Ammon's horn (tissue), 1 donor: ENCODE measurements around the gene NLRP7.
A peak's percentile ranks its signal among the peaks of the same experiment; 100 is the strongest.
"Not testable (repeated sequence)": the region's sequence is repeated elsewhere in the genome, so short reads cannot be mapped to it uniquely, and the experiment has no call there.

Experiments
- DNase-seq: peaks from one replicate; pipeline ENCODE4 v3.0.0-alpha.2; 2016; ENCODE audit warnings: low spot score

The NLRP7 gene

DNA sequence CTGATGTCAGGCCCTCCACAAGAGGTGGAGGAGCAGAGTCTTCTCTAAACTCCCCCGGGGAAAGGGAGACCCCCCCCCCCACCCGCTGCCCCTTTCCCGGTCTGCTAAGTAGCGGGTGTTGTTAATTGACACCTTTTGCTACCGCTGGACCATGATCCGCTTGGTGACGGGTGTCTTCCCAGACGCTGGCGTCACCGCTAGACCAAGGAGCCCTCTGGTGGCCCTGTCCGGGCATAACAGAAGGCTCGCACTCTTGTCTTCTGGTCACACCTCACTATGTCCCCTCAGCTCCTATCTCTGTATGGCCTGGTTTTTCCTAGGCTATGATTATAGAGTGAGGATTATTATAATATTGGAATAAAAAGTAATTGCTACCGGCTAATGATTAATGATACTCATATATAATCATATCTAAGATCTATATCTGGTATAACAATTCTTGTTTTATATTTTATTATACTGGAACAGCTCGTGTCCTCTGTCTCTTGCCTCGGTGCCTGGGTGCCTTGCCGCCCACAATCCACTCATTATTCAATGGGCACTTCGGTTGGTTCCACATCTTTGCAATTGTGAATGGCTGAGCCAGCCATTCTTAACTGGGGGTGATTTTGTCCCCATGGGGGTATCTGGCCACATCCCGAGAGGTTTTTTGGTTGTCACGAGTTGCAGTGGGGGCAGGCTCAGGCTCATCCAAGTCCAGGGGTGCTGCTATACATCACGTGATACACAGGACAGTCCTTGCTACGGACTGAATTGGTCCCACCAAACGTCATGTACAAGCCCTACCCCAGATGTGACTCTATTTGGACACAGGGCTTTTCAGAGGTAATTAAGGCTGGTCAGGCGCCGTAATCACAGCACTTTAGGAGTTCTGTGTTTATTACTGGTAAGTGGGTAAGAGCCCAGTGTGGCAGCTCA lies 27.4 kb downstream of the NLRP7 start:
- not testable (repeated sequence) for DNase-seq

GRCh38 chr19:54918499-54918898 lies 28.8 kb downstream of the NLRP7 start:
- no peak for DNase-seq

DNA sequence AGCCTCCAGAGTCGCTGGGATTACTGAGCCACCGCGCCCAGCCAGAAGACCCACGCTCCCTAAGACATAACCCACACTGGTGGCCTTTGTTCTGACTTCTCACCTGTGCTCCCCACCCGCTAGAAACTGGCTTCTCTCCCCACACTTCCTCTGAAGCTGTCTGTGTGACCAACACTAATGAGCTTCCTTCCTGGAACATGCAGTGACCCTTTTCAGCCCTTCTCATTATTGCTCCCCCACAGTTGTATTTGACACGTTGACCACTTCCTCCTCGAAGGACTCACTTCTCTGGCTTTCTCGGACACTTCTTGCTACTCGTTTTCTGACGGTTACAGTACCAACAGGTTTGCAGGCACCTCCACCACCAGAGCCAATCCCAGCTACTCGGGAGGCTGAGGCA lies 30.5 kb downstream of the NLRP7 start:
- peak; percentile 7 for DNase-seq

DNA sequence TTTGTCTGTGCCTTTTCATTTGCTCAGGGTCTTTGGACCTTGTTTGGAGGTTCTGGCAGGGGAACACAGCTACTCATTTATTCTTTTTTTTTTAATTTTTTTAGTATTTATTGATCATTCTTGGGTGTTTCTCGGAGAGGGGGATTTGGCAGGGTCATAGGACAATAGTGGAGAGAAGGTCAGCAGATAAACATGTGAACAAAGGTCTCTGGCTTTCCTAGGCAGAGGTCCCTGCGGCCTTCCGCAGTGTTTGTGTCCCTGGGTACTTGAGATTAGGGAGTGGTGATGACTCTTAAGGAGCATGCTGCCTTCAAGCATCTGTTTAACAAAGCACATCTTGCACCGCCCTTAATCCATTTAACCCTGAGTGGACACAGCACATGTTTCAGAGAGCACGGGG lies 39.4 kb downstream of the NLRP7 start:
- DNase-seq: not testable (repeated sequence)

GRCh38 chr19:54906819-54907218 lies 40.5 kb downstream of the NLRP7 start:
- DNase-seq: no peak

- no peak for DNase-seq
Measured at GRCh38 chr19:54905803-54906511, 41.4 kb downstream of the NLRP7 start, which contains the start of gene NCR1. Gene NCR1 (plus strand): TSS chr19:54906148. CDS start chr19:54906188, 40 bp downstream.

DNA sequence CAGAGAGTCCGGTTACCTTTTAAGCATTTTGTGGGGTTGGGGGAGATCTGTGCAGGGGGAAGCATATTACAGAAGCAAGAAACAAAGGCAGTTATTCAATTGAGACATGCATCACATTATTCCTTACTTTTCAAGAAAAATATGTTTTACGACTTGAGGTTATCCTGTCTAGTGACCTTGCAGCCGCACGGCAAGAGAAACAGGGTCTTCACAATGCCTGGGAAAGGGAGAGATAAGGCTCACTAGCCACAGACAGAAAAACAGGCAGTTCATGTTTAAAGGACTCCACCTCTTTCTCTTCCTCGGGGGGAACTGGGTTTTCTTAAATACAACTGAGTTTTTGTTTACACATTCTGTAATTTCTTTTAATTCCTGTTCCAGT lies 41.9 kb downstream of the NLRP7 start:
- no peak for DNase-seq

DNA sequence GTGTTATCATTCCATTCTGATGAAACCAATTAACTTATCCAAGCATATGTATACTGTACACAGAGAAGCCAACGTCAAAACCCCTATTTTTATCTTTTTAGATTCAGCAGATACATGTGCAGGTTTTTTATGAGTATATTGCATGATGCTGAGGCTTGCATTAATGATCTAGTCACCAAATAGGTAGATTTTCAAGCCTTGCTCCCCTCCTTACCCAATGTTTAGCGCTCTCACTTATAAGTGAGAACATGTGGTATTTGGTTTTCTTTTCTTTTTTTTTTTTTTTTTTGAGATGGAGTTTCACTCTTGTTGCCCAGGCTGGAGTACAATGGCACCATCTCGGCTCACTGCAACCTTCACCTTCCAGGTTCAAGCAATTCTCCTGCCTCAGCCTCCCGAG lies 43.1 kb downstream of the NLRP7 start:
- not testable (repeated sequence) for DNase-seq

DNA sequence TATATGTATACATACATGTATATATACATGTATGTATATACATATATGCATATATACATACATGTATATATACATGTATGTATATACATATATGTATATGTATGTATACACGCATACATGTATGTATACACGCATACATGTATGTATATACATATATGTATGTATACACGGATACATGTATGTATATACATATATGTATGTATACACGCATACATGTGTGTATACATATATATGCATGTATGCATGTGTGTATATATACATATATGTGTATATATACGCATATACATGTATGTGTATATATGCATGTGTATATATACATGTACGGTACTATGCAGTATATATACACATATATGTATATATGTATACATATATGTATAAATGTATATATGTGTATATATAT lies 44.0 kb downstream of the NLRP7 start:
- no peak for DNase-seq

DNA sequence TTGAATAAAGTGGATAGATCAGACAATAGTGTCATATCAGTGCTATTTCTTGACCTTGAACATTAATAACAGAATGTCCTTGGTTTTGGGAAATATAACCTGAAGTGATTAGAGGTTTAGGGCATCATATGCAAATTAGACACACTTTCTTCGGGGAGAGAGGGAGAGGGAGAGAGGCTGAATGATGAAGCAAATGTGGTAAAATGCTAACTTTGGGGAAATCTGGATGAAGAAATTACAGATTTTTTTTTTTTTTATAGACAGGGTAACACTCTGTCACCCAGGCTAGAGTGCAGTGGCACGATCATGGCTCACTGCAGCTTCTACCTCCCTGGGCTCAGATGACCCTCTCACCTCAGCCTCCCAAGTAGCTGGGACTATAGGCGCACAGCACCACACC lies 45.3 kb downstream of the NLRP7 start:
- DNase-seq: no peak

GRCh38 chr19:54901153-54901552 lies 46.2 kb downstream of the NLRP7 start:
- not testable (repeated sequence) for DNase-seq

DNA sequence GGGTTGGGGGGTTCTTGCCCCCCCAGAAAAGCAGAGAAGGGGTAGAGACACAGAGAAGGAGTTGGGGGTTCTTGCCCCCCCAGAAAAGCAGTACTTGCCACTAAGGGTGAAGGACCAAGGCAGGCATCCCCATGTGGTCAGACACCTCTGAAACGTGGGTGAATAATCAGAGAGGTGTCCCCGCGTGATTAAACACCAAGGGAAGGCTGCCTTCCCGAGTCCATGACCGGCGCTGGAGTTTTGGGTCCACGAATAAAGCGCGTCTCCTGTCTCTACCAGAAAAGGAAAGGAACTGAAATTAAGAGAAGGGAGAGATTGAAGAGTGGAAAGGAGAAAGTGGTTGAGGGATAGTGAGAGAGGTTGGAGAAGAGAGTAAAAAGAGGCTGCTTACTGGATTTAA lies 47.7 kb downstream of the NLRP7 start:
- DNase-seq: not testable (repeated sequence)

DNA sequence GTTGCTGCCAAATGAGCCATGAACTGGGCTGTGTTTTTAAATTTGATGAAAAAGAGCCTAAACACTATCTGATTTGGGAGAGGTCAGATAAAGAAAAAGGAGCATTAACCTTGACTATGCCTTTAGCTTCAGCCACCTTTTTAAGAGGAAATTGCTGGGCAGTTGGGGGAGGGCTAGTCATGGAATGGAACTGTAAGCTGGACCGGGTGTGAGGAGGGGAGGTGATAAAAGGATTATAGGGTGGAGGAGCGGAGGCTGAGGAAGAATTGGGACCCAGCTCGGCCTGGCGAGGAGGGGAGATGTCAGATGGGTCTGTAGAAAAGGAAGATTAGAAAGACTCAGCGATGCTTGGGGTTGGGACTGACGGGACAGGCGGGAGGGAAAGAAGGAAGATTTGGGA lies 48.6 kb downstream of the NLRP7 start:
- DNase-seq: not testable (repeated sequence)

DNA sequence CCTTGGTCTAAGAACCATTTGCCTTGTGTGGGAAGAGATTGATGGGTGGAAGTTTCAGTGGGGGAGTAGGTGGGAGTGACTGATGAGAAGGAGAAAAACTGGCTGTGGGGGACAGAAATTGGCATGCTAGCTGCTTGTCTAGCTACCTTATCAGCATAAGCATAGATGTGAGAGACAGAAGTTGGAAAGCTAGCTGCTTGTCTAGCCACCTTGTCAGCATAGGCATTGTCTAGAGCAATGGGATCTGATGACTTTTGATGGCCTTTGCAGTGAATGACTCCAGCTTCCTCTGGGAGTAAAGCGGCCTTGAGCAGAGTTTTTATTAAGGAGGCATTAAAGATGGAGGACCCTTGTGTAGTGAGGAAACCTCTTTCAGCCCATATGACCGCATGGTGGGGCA lies 51.3 kb downstream of the NLRP7 start:
- DNase-seq: no peak

- not testable (repeated sequence) for DNase-seq
Measured at GRCh38 chr19:54894106-54894505, 53.2 kb downstream of the NLRP7 start.

- no peak for DNase-seq
Measured at GRCh38 chr19:54893406-54893805, 53.9 kb downstream of the NLRP7 start.

GRCh38 chr19:54889566-54889965 lies 57.8 kb downstream of the NLRP7 start:
- DNase-seq: no peak

GRCh38 chr19:54888239-54888638 lies 59.1 kb downstream of the NLRP7 start:
- peak; percentile 37 for DNase-seq

- DNase-seq: no peak
Measured at GRCh38 chr19:54883228-54883627, 64.1 kb downstream of the NLRP7 start.

DNA sequence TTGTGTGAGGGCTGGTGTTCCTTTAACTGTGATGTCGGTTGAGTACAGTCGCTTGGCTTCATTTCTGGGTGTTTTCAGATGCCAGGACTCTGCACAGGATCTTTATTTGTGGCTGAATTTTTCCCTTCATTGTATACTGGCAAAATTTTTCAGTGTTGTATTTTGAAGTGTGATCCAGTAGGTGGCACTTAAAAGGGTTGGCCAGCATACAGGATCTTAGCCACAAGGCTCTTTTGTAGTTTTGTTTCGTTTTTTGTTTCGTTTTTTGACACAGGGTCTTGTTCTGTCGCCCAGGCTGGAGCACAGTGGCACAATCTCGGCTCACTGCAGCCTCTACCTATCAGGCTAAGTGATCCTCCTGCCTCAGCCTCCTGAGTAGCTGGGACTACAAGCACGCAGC lies 64.6 kb downstream of the NLRP7 start:
- no peak for DNase-seq

- DNase-seq: no peak
Measured at GRCh38 chr19:54881884-54882283, 65.4 kb downstream of the NLRP7 start.

GRCh38 chr19:54877471-54877870 lies 69.9 kb downstream of the NLRP7 start:
- DNase-seq: no peak

- peak; percentile 52 for DNase-seq
Measured at GRCh38 chr19:54875506-54875905, 71.8 kb downstream of the NLRP7 start.
